Activated CD8-positive, alpha-beta memory T cell treated with anti-CD3 and anti-CD28 coated beads for 24 hours (primary cell): ENCODE results near the gene COX6B1.
"Not testable (repeated sequence)": the region's sequence is repeated elsewhere in the genome, so short reads cannot be mapped to it uniquely, and the experiment has no call there.

Experiments
- DNase-seq: peaks from one replicate; pipeline ENCODE4 v3.0.0-alpha.2; 2020

Gene COX6B1, protein sequence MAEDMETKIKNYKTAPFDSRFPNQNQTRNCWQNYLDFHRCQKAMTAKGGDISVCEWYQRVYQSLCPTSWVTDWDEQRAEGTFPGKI

DNA sequence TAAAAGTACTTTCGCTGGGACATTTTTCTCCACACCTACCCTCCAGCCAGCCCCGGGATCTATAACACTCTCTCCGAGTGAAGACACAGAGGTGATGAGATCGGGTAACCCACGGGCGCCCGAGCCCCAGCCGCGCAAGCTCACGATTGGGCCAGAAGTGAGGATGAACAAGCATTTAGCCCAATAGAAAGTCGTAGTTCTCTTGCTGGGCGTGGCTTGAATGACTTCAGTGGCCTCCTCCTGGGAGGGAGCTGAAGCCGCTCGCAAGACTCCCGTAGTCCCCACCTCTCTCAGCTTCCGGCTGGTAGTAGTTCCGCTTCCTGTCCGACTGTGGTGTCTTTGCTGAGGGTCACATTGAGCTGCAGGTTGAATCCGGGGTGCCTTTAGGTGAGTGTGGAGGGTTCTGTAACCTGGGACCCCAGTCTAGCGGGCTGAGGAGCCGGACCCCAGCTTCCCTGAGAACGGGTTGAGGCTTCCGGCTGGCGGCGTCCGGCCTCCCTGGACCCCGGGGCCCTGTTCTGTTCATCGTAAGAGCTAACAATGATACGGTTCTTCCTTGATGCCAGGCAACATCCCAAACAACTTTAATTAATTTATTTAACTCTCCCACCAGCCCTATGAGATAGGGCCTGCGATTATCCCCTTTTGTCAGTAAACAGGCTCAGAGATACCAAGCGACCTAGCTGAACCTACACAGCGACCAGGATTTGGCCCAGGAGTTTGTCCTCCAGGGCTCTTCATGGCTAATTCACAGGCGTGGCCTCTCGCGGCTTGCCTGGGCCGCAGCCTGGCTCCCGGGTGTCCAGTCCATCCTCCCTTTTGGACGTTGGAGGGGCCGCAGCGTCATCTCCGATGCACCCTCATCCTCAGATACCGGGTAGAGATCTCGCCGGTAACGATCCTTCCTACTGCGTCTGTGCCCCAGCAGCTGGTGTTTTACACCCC is at the start of gene COX6B1:
COX6B1 (plus strand) TSS at position 307 of the 945 bp plus-strand sequence. CDS start 2,921 bp downstream, outside the sequence.
- peak; percentile 90 for DNase-seq

DNA sequence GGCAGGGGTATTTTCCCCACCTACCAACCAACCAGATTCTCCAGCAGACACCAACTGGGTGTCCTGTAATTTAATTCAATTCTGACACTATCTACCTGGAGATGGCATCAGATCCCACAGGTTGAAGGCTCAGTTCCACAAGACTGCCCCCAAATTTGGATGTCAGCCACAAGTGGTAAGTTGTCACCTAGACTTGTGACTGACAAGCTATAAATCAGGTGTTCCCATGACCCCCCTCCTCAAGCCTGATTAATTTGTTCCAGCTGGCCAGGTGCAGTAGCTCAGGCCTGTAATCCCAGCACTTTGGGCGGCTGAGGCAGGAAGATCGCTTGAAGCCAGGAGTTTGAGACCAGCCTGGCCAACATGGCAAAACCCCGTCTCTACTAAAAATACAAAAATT is 46.2 kb upstream of the COX6B1 start:
- DNase-seq = no peak

DNA sequence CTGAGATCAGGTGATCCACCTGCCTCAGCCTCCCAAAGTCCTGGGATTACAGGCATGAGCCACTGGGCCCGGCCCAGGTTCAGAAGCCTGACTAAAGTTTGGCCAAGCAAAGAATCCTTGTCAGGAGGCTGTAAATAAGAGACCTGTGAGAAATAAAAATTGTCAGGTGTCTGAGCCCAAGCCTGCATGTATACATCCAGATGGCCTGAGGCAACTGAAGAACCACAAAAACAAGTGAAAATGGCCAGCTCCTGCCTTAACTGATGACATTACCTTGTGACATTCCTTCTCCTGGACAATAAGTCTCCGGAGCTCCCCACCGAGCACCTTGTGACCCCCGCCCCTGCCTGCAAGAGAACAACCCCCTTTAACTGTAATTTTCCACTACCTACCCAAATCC is 43.7 kb upstream of the COX6B1 start:
- not testable (repeated sequence) for DNase-seq

DNA sequence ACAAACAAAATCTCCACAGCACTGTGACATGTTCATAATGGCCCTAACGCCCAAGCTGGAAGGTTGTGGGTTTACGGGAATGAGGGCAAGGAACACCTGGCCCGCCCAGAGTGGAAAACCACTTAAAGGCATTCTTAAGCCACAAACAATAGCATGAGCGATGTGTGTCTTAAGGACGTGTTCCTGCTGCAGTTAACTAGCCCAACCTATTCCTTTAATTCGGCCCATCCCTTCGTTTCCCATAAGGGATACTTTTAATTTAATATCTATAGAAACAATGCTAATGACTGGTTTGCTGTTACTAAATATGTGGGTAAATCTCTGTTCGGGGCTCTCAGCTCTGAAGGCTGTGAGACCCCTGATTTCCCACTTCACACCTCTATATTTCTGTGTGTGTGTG is 41.0 kb upstream of the COX6B1 start:
- DNase-seq = not testable (repeated sequence)

DNA sequence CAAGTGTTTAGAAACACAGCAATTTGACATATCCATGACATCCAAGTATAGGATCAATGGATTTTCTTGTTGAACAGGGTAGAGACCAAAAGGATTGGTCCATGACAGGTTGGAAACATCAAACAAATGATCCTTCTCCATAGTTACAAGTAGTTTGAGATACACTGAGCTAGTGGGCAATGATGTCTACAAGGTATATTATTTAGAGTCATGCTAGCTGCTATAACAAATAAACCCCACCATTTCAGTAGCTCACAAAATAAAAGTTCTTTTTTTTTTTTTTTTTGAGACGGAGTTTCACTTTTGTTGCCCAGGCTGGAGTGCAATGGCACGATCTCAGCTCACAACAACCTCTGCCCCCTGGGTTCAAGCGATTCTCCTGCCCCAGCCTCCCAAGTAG is 40.5 kb upstream of the COX6B1 start:
- no peak for DNase-seq

DNA sequence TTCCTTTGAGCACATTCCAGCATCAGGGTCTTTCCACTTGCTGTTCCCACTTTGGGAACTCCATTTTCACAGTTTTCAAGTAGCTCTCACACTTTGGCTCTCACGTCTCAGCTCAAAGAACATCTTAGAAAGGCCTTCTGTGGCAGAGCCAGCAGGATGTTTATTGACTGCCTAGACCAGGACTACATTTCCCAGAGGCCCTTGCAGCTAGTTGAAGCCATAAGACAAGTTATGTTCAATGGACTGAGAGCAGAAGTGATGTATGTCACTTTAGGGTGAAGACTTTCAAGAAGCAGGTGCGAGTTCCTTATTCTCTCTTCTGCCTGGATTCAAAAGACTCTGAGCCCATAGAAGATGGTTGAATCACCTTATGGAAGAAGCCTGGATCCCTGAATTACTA is 39.9 kb upstream of the COX6B1 start:
- DNase-seq = no peak

DNA sequence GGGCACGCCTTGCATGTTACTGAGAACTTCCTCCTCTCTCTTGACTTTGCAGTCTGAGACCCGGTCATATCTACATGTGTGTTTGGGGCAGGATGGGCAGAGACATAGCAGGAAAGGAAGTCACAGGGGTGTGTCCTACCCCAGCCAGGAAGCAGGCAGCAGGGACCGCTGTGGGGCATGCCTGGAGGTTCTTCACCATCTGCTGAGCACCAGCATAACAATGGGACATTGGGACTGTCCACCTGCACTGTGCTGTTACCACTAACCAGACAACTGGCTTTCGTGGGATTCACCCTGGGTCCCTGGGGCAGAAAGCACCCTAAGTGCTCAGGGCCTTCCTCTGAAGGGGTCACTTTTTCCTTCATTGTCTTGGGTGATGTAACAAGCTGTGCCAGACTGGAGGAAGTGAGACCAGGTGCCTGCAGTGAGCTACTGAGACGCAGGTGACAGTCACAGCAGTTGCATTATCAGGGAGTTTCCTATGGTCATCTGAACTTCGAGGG is 38.2 kb upstream of the COX6B1 start:
- DNase-seq = no peak

DNA sequence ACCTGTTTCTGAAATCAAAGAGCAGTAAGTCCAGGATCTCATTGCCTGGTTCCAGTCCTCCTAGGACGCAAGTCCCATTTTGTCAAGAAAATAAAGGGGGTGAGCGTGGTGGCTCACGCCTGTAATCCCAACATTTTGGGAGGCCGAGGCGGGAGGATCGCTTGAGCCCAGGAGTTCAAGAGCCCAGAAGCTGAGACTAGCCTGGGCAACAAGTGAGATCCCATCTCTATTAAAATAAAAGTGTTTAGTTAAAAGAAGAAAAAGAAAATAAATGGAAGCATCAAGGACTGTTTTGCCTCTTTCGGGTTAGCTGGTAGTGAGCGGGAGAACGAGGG is 35.9 kb upstream of the COX6B1 start:
- no peak for DNase-seq

DNA sequence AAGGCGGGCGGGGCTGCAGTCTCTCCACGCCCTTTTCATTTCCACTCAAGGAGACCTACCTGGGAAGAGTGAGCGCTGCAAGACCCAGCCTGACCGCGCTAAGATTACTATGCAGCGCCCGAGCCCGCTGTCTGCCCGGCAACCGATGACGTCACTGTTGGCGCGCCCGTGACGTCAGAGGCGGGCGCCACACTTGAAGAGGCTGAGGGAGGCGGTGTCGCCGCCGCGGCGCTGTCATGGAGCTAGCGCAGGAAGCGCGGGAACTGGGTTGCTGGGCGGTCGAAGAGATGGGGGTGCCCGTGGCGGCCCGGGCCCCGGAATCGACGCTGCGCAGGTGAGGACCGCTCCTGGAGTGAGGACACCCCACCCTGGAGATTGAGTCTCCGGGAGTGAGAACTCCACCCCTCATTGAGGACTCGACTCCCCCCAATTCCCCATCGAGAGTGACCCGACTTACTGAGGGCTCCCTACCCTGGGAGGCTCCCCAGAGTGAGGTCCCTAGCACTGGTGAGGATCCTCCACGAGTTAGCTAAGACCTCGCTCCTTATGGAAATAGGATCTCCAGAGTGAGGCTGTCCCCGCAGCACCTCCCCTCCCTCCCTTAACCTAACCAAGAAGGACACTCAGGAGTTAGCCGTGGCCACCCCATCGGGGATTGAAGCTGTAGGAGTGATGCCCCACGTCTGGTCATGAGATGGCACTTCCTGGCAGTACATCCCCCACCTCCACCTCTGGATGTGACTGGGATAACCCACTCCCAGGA is 35.4 kb upstream of the COX6B1 start, which contains the start of gene HAUS5:
HAUS5 (plus strand) TSS at position 177 of the 763 bp plus-strand sequence; CDS start at position 237, 60 bp downstream.
- DNase-seq = peak; percentile 99

DNA sequence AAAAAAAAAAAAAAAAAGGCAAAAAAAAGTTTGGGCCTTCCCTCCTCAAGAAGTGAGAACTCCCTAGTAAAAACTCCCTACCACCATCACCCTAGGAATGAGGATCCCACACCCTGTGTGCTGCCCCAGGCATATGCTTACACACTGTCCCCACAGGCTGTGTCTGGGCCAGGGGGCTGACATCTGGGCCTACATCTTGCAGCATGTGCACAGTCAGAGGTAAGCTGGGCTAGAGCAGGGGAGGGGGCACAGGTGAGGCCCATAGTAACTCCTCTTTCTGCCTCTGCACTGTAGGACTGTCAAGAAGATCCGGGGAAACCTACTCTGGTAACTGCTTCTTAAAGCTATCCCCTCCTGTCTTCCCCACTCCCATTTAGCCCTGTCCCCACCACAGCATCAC is 34.5 kb upstream of the COX6B1 start:
- DNase-seq = no peak

DNA sequence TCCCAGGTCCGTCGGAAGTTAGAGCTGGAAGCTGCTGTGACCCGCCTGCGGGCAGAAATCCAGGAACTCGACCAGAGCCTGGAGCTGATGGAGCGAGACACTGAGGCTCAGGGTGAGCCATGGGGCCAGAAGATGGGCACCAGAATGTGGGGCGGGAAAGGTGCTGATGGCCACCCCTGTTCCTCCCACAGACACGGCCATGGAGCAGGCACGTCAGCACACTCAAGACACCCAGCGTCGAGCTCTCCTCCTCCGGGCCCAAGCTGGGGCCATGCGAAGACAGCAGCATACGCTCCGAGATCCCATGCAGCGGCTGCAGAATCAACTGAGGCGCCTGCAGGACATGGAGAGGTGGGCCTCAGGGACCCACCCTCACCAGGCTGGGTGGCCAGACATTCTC is 33.1 kb upstream of the COX6B1 start:
- no peak for DNase-seq

DNA sequence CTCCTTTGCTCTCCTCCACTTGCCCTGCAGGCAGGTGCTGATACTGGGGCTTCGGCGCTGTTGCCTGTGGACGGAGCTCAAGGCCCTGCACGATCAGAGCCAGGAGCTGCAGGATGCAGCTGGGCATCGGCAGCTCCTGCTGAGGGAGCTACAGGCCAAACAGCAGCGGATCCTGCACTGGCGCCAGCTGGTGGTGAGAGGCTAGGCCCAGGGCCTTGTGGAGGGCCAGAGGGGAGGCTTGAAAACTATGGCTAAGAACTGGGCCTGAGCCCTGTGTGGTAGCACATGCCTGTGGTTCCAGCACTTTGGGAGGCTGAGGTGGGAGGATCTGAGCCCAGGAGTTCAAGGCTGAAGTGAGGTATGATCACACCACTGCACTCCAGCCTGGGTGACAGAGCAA is 29.3 kb upstream of the COX6B1 start:
- DNase-seq = no peak

DNA sequence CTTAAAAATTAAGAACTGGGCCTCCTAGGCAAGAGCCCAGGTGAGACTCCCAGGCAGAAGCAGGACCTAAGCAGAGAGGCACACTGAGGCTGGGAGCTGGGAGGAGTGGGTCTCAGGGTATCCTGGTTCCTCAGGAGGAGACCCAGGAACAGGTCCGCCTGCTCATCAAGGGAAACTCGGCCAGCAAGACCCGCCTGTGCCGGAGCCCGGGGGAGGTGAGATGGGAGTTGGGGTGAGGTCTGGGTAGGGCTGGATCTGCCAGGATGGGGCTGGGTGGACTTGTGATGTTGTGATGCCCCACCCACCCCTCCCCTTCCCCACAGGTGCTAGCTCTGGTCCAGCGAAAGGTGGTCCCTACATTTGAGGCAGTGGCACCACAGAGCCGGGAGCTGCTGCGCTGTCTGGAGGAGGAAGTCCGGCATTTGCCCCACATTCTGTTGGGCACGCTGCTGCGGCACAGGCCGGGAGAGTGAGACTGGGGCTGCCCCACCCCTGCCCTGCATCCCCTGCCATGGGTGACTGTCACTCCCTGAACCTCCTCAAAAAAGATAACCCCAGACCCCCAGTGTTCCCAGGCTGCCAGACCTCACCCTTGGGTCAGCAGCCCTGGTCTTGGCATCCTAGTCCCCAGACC is 28.7 kb upstream of the COX6B1 start:
- no peak for DNase-seq

DNA sequence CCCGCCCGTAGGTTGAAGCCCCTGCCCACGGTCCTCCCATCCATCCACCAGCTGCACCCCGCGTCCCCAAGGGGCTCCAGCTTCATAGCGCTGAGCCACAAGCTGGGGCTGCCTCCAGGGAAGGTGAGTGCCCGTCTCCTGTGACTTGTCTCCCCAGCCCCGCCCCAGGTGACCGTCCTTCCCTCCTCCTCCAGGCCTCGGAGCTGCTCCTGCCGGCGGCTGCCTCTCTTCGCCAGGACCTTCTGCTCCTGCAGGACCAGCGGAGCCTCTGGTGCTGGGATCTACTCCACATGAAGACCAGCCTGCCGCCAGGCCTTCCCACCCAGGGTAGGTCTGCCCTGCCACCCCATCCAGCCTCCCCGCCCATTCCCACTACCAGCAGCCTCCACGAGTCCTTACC is 28.1 kb upstream of the COX6B1 start:
- no peak for DNase-seq

DNA sequence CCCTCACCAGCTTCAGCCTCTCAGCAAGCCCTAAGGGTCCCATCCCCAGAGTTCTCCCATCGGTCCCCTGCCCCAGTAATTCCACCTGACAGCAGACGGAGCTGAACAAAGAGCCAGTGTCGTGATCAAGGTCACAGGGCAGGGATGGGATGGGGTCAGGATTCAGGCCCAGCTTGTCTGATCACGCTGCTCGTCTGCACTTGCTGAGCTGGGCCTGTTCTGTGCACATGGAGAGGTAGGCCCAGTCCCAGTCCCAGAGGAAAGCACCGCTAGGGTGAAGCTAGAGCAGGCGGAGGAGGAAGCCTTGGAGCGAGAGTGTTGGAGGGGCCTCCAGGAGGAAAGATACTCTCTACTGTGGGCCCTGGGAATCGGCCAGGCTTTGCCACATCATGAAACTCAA is 26.4 kb upstream of the COX6B1 start:
- no peak for DNase-seq

DNA sequence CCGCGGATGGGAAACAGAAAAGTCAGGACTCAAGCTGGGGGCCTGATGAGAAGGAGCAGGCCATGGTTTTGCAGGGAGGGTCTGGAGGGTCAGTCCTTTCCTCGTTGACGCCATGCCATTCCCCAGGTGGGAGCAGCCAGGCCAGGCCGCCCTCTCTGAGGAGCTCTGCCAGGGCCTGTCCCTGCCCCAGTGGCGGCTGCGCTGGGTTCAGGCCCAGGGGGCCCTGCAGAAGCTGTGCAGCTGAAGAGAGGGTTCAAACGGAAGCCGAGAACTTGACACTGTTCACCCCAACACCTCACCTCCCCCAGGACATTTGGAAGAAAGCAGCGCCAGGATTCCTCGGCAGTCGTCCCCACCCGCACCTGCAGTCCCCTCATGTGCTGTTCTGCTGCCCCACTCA is 25.4 kb upstream of the COX6B1 start:
- DNase-seq = no peak

DNA sequence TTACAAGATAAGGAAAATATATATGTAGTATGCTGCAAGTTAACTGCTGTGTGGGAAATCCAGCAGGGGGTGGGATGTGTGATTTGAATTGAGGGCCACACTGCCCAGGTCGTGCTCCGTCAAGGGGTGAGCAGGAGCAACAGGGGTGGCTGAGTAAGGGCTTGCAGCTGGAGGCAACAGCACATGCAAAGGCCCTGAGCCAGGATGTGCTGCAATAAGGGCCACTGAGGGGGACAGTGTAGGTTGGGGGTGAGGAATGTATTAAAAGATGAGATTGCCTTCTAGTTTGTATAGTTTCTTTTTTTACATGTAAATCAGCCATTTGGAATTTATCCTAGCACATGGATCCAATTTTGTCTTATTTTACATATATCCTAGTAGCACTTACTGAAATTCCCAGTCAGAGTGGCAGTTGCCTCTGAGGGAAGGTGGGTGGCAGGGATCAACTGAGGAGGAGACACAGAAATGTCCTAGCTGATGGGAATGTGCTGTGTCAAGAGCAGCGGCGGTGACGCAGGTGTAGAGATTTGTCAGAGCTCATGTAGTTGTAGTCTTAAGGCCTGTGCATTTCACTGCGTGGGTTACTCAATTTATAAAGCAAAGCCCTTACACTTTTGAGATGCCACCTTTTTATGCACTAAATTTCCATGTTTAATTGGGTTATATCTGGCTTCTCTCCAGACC is 24.7 kb upstream of the COX6B1 start:
- DNase-seq = no peak

DNA sequence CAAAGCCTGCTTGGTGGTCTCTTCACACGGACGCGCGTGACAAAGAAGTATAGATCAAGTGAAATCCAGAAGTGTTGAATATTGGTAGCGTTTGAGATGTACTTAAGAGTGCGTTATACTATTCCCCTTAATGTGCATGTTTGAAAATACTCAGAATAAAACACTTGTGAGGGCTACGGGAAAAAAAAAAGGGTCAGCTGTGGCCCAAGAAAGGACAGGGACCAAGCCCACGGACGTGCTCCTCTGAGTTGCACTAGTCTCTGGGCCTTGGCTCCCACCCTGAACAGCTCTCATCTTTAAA is 19.9 kb upstream of the COX6B1 start:
- DNase-seq = no peak

DNA sequence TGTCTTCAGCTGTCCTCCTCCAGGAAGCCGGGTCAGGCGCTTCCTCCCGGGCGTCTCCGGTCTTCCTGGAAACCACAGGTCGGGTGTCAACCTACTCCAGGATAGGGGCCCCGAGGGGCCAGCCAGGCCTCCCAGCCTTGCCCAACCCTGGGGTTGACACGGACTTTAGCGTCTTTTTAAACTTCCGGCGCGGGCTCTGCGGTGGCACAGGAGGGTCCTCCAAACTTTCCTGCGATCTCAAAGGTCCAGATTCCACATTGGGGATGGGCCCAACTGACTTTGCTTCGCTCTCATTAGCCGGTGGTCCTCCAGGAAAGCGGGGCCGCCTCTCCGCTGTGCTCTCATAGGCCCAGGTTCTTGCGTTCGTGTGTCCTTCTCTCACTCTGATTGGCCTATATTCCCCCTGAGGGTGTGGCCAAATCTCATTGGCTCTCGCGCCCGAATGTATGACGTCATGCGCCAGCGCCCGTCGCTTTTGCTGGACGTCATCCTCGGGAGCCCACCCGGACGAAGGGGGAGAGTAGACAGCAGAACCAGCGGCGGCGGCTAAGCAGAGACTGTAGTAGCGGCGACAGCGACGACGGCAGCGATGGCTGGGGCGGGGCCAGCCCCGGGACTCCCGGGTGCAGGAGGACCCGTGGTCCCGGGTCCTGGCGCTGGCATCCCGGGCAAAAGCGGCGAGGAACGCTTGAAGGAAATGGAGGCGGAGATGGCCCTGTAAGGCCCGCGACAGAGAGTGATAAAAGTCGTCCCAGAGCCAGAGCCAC is 19.4 kb upstream of the COX6B1 start, which contains the start of gene RBM42:
RBM42 (plus strand) TSS at position 472 of the 767 bp plus-strand sequence; CDS start at position 590, 118 bp downstream.
- DNase-seq = peak; percentile 100

DNA sequence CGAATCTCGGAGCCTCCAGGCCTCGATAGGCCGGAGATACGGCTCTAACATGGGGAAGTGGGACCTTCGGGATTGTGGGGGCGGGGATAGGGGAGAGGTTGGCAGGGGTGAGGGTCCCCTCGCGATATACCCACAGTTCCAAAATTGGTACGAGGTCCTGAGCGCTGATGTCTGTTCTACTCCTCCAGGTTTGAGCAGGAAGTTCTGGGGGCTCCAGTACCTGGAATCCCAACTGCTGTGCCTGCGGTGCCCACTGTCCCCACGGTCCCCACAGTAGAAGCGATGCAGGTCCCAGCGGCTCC is 18.8 kb upstream of the COX6B1 start:
- no peak for DNase-seq

DNA sequence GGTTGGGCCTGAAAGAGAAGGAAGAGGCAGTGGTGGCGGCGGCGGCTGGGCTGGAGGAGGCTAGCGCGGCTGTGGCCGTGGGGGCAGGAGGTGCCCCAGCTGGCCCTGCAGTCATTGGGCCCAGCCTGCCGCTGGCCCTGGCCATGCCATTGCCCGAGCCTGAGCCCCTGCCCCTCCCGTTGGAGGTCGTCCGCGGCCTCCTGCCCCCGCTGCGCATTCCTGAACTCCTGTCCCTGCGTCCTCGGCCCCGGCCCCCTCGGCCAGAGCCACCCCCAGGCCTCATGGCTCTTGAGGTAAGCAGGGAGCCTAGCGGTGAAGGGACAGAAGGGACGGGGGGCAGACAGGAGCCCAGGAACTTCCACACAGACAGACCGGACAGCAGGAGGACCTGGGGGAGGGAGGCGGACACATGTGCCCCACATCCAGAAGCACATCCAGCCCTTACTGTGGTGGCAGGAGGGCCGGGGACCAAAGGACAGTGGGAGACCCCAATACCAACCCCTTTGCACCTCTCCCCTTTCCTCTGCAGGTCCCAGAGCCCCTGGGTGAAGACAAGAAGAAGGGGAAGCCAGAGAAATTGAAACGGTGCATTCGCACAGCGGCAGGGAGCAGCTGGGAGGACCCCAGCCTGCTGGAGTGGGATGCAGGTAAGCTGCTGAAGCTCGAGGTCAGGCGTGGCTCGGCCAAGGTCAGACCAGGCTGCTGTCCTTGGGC is 14.2 kb upstream of the COX6B1 start:
- no peak for DNase-seq
